PC-9 (cell line): Measurements from ENCODE around the gene ULK2. TPM values are rescaled to one million over a fixed set of nuclear protein-coding genes. Genes with fewer than 3 reads are reported as not detected.

Source experiments
- BruUV-seq: library from RNA; stranded (reverse); fragments of 400-500 nt; replicated peaks from 2 replicates; lab custom pipeline; 2021; lab: Mats Ljungman, UMichigan
- CTCF ChIA-PET: fragments of 300-600 bp; sonication (Branson Sonifier 250); formaldehyde crosslinking; loops from one replicate; lab custom pipeline; 2022; ENCODE audit warnings: antibody characterized with exemption; lab: Charles Lee
- POLR2A ChIA-PET: fragments of 300-600 bp; sonication (Branson Sonifier 250); formaldehyde crosslinking; loops from one replicate; lab custom pipeline; 2022; ENCODE audit warnings: antibody characterized with exemption; ENCODE audit not compliant: unreplicated experiment; lab: Charles Lee
- DNase-seq, 2 experiments: peaks; one replicate each; pipeline versions ENCODE4 v3.0.0 to v3.0.0-alpha.2; 2015 to 2022; ENCODE audit warnings: mixed read lengths in 1 of 2
- H2AFZ ChIP-seq: fragments of 200-600 bp; sonication (generic); 2 replicates; pipeline ENCODE4 v1.8.1; 2017; ENCODE audit warnings: antibody characterized with exemption
- H3F3A ChIP-seq: fragments of 200-600 bp; sonication (generic); 2 replicates; pipeline ENCODE4 v1.8.1; 2017; ENCODE audit warnings: antibody characterized with exemption, mild to moderate bottlenecking, low read depth; ENCODE audit not compliant: insufficient read depth
- H3K27ac ChIP-seq: fragments of 200-600 bp; sonication (generic); 2 replicates; pipeline ENCODE4 v1.6.1; 2016; ENCODE audit warnings: mixed run types
- H3K27me3 ChIP-seq: fragments of 200-600 bp; sonication (generic); 2 replicates; pipeline ENCODE4 v1.6.1; 2016; ENCODE audit warnings: low read depth, mixed run types; ENCODE audit not compliant: insufficient read depth
- H3K36me3 ChIP-seq: fragments of 200-600 bp; sonication (generic); 2 replicates; pipeline ENCODE4 v1.6.1; 2016; ENCODE audit warnings: low read depth, mixed run types
- H3K4me1 ChIP-seq: fragments of 200-600 bp; sonication (generic); replicated peaks from 2 replicates; pipeline ENCODE4 v1.6.1; 2016; ENCODE audit warnings: mixed run types; ENCODE audit not compliant: insufficient read depth
- H3K4me2 ChIP-seq: fragments of 200-600 bp; sonication (generic); 2 replicates; pipeline ENCODE4 v1.6.1; 2017; ENCODE audit warnings: mixed run types
- H3K4me3 ChIP-seq: fragments of 200-600 bp; sonication (generic); 2 replicates; pipeline ENCODE4 v1.6.1; 2016; ENCODE audit warnings: mixed run types
- H3K79me2 ChIP-seq: fragments of 200-600 bp; sonication (generic); 2 replicates; pipeline ENCODE4 v1.6.1; 2017; ENCODE audit warnings: low read depth, mixed run types
- H3K9me2 ChIP-seq: fragments of 200-600 bp; sonication (generic); 2 replicates; pipeline ENCODE4 v1.8.1; 2017; ENCODE audit warnings: mild to moderate bottlenecking; ENCODE audit not compliant: insufficient read depth
- H3K9me3 ChIP-seq: fragments of 200-600 bp; sonication (generic); 2 replicates; pipeline ENCODE4 v1.8.1; 2016; ENCODE audit warnings: low read depth; ENCODE audit not compliant: insufficient read depth
- H4K20me1 ChIP-seq: fragments of 200-600 bp; sonication (generic); 2 replicates; pipeline ENCODE4 v1.8.1; 2017; ENCODE audit not compliant: insufficient read depth
- EZH2 ChIP-seq: fragments of 200-600 bp; sonication (generic); IDR thresholded peaks from 2 replicates; pipeline ENCODE4 v1.8.0; 2017; ENCODE audit warnings: antibody characterized with exemption, low read depth
- intact Hi-C: fragments of 100-400 bp; cut with micrococcal nuclease; formaldehyde crosslinking; loops from one replicate; pipeline ENCODE4 v1.10.0; 2022; ENCODE audit not compliant: unreplicated experiment
- total RNA-seq: library from RNA; stranded (reverse); gene quantifications from 2 replicates; pipeline ENCODE4 v1.2.3, GENCODE V29; 2021
- TF ChIP-seq, protein P1 (sequence below): fragments of 200-600 bp; sonication (generic); conservative IDR thresholded peaks from 2 replicates; pipeline ENCODE4 v1.6.1; 2017; ENCODE audit warnings: mixed run types, antibody characterized with exemption, mild to moderate bottlenecking, moderate library complexity

ULK2 gene
- total RNA-seq, 1 experiment from 2014 or later, result 8.7 TPM

DNA sequence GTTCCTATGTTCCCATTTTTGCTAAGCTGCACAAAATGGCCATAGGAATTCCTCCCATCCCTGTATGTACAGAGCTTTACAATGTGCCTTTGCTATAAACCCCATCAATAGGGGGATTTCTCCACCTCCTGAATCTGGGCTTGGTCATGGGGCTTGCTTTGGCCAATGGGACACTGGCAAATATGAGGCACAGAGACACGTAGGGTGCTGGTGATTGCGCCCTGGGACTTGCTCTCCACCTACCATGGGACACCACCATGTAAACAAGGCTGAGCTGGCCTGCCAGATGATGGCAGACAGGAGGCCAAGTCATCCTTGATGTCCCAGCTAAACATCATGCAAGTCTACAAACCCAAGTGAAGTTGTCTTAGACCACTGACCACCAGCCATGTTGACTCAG, 104.3 kb downstream of the ULK2 start:
- no TSS peak for BruUV-seq
- H4K20me1 ChIP-seq, result no peaks in the 10 kb centered on the region
- ChIA-PET POLR2A (interaction anchor here (0.7 kb wide), 1 partner anchor 515 kb away, joined by 10 read pairs; no protein-coding TSS in a partner anchor), CTCF (interaction anchor here (0.9 to 2.3 kb wide), 4 partner anchors 10 to 81 kb away, joined by 3 to 16 read pairs (median 4); partner anchors contain the start of gene ALDH3A1)
- TF ChIP-seq, protein P1, sequence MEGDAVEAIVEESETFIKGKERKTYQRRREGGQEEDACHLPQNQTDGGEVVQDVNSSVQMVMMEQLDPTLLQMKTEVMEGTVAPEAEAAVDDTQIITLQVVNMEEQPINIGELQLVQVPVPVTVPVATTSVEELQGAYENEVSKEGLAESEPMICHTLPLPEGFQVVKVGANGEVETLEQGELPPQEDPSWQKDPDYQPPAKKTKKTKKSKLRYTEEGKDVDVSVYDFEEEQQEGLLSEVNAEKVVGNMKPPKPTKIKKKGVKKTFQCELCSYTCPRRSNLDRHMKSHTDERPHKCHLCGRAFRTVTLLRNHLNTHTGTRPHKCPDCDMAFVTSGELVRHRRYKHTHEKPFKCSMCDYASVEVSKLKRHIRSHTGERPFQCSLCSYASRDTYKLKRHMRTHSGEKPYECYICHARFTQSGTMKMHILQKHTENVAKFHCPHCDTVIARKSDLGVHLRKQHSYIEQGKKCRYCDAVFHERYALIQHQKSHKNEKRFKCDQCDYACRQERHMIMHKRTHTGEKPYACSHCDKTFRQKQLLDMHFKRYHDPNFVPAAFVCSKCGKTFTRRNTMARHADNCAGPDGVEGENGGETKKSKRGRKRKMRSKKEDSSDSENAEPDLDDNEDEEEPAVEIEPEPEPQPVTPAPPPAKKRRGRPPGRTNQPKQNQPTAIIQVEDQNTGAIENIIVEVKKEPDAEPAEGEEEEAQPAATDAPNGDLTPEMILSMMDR, result no peak
- TF ChIP-seq EZH2, result no peak
- no peaks in the 10 kb centered on the region for H3K36me3 ChIP-seq
- H3K4me3 ChIP-seq, result no peak overlapping the region
- H2AFZ ChIP-seq, result no peak overlapping the region
- no peaks in the 10 kb centered on the region for H3K4me1 ChIP-seq
- no peak overlapping the region for H3K27ac ChIP-seq
- no peak for DNase-seq
- no peak overlapping the region for H3K4me2 ChIP-seq
- no peaks in the 10 kb centered on the region for H3F3A ChIP-seq
- H3K9me2 ChIP-seq, result no peaks in the 10 kb centered on the region
- H3K9me3 ChIP-seq, result no peaks in the 10 kb centered on the region
- intact Hi-C loops, result no loop called here
- H3K27me3 ChIP-seq, result no peaks in the 10 kb centered on the region
- no peaks in the 10 kb centered on the region for H3K79me2 ChIP-seq

DNA sequence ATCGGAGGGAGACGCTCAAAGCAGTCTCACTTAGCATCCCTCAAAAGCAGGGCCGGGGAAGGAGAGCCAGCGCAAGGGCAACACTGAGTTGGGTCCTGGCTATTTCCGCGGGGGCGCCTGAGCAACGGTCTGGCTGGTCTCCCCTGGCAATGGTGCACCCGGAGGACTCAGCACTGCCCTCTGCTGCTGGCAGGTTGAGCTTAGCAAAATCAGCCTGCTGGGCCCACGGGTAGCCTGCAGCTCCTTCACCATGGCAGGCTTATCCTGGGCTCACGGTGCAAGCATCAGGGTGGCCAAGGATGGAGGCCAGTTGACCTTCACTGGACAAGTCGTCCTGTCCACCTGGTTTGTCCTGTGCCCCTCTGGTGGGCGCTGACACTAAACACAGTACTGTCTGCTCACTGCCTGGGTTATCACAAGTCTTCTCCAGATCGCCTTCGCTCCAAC, 105.2 kb downstream of the ULK2 start:
- peak in 1 of 2 experiments; percentile 79 for DNase-seq
- ChIA-PET POLR2A (interaction anchor here (0.6 to 1.0 kb wide), 4 partner anchors 10 to 438 kb away, joined by 3 to 17 read pairs (median 4); partner anchors contain the start of gene B9D1), CTCF (interaction anchor here (0.8 to 2.3 kb wide), 13 partner anchors 9 to 400 kb away, joined by 3 to 16 read pairs (median 5); partner anchors contain the start of genes ALDH3A1, ALDH3A2, B9D1 and MAPK7)
- Histone ChIP-seq H3K27me3 (no peaks in the 10 kb centered on the region), H3K9me2 (no peaks in the 10 kb centered on the region), H4K20me1 (no peaks in the 10 kb centered on the region), H3K27ac (no peak overlapping the region), H3K4me1 (no peaks in the 10 kb centered on the region), H3K4me2 (no peak overlapping the region), H2AFZ (no peak overlapping the region), H3F3A (no peaks in the 10 kb centered on the region), H3K36me3 (no peaks in the 10 kb centered on the region), H3K79me2 (no peaks in the 10 kb centered on the region), H3K9me3 (no peaks in the 10 kb centered on the region), H3K4me3 (no peak overlapping the region)
- intact Hi-C loops, result loop anchor here (1.0 kb wide), 1 partner anchor 248 kb away; no protein-coding TSS in a partner anchor
- no TSS peak for BruUV-seq
- TF ChIP-seq EZH2, result no peak
- TF ChIP-seq, protein P1, result peak; percentile 66

DNA sequence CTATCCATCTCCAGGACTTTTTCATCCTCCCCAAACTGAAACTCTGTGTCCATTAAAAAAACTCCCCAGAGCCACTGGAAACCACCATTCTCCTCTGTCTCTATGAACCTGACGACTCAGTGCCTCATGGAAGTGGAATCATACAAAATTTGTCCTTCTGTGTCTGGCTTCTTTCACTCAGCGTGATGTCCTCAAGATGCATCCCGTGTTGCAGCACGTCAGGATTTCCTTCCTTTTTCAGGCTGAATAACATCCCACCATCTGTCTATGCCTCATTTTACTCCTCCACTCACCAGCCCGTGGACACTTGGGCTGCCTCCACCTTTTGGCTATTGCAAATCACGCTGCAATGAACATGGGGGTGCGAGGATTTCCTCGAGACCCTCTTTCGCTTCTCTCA, 107.0 kb downstream of the ULK2 start:
- Histone ChIP-seq H3K27me3 (no peaks in the 10 kb centered on the region), H4K20me1 (no peaks in the 10 kb centered on the region), H3F3A (no peaks in the 10 kb centered on the region), H2AFZ (no peak overlapping the region), H3K27ac (no peak overlapping the region), H3K9me2 (no peaks in the 10 kb centered on the region), H3K4me1 (no peaks in the 10 kb centered on the region), H3K4me2 (no peak overlapping the region), H3K9me3 (no peaks in the 10 kb centered on the region), H3K4me3 (no peak overlapping the region), H3K36me3 (no peaks in the 10 kb centered on the region), H3K79me2 (no peaks in the 10 kb centered on the region)
- no peak for DNase-seq
- BruUV-seq, result no TSS peak
- intact Hi-C loops, result no loop called here
- TF ChIP-seq, protein P1, result no peak
- TF ChIP-seq EZH2, result no peak
- ChIA-PET CTCF (interaction anchor here (0.6 to 1.4 kb wide), 4 partner anchors 112 to 399 kb away, joined by 3 to 4 read pairs (median 4); partner anchors contain the start of genes ALDH3A2 and B9D1), POLR2A (no interaction called here)
